ENCODE results near the gene KLHL21.

Gene KLHL21

DNA sequence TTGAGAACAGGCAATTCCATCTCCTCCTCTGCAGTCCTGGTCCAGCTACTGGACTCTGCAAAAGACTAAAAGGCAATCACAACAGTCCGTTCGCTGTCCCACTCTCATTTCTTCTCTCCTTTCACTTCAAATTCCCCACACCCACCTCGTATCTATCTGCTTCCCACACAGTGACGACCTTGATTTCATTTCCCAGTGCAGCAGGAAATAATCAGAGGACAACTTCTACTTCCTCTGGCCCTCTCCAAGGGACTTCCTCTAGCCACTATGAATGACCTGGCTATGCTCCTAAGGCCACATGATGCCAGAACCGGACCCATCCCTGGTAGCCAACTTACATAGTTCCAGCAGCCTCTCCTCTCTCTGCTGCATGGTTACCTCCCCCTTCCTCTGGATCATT lies 56.3 kb downstream of the KLHL21 start:
- no peak for DNase-seq

DNA sequence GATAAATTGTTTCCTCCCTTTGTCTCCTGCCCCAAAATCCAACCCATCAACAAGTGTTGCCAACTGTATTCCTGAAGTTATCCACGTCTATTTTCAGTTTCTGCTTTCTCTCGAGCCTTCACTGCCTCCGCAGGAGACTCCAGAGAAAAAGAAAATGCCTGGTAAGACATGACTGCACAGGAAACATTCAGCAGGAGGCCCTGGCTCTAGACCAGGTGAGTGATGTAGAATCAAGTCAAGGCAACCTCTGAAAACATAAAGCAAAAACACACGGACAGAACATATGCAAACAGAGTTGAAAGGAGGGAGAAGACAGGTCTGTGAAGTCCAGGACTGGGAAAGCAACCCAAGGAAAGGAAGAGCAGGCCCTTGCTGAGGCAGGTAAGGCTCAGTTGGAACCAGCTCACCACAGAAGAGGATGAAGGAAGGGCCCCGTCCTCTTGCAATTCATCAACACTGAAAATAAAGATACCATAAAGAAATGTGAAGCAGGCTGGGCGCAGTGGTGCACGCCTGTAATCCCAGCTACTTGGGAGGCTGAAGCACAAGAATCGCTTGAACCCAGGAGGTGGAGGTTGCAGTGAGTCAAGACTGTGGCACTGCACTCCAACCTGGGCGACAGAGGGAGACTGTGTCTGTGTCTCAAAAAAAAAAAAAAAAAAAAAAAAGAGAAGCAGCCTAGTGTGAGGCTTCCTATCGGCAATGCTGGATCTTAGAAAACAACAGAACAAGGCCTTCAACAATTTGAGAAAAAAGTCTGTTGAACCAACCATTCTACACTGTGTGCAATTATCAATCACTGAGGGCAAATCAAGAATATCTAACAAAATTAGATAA lies 57.2 kb downstream of the KLHL21 start:
- no peak for DNase-seq

DNA sequence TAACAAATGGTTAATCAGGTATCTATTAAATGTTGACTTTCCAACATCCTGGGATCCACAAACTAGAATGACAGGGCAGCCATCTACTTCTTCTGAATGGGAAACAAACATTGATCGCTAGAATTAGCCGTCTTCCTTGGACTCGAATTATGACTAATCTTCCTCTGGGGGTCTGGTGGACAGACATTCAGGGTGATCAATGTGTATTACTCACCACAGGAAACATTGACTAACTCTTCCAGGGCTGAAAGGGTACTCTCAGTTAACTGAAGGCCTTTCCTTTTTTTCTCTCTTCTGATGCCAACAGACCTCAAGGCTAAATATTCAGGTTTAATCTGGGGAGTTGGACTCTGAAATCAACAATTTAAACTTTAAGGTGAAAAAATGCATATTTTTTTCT lies 57.8 kb downstream of the KLHL21 start:
- DNase-seq: no peak

All from T1000 (cell line).